Right ventricle myocardium inferior (tissue), 1 donor: Measurements from ENCODE around the gene RDH16. TPM values are rescaled to one million over a fixed set of nuclear protein-coding genes. Genes with fewer than 3 reads are reported as not detected.

Experiments
- ATAC-seq: fragments of 200-7000 bp; cut with Tn5 transposase; one replicate; pipeline ENCODE4 v1.9.1; 2020; ENCODE audit warnings: mild to moderate bottlenecking, moderate library complexity
- DNase-seq: peaks from one replicate; pipeline ENCODE4 v3.0.0; 2021; ENCODE audit errors: missing footprints
- intact Hi-C: fragments of 100-400 bp; cut with DNase I; formaldehyde crosslinking; loops from one replicate; pipeline ENCODE4 v1.11.0; 2022
- long read RNA-seq: library from polyadenylated mRNA; unstranded; transcript quantifications from one replicate; pipeline ENCODE4 v2.0.0, GENCODE V29; 2021
- total RNA-seq: library from RNA; stranded (reverse); fragmentation: NEBNext Ultra II Directional; extraction: Animal tissue kit (Norgen Biotek cat#: 25700); gene quantifications from one replicate; pipeline ENCODE4 v1.2.1, GENCODE V29; 2021
- donor health status: DM: no; HTN: yes; CAD: no; lungs with severe emphysema.

The RDH16 gene
- total RNA-seq: not detected
- long read RNA-seq: 0 reads

DNA sequence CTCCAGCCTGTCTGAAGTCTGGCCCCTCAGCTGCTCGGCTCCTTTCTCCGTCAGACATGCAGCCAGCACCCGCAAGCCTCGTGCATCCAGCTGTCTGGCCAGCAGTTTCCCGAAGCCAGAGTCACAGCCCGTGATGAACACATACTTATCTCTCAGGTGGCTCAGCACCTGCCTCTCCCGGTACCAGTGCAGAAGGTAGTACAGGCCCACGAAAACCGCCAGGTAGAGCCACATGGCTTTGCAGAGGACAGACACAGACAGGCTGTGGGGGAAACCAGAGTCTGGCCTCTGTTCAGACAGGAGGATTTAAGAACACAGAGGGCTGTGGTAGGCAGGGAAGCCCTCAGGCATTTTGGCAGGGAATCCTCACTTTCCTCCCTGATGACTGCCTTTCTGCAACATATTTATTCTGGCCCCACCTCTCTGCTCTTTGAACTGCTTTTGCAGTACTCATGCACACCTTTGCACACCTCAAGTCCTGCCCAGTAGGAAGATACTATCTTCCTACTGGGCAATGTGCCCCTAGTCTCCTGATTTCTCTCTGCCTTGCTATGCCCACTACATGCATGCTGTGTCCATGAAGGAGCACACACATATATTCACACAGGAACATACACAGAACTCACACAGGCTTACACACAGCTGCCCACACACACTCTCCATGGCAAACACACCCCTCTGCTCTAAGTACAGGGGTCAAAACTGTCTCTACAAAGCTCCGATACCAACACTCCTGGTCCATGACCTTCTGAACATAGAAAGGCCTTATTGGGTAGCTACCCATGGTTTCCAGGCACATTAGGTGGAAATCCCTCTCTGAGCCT lies at the start of gene RDH16:
Gene RDH16, minus strand, starts transcription at position 380 of the 824 bp plus-strand sequence. Its CDS starts 146 bp downstream, at position 234.
- DNase-seq (no peak), ATAC-seq (no peak)
- intact Hi-C loops: no loop called here

GRCh38 chr12:57006809-57007475 lies 49.5 kb upstream of the RDH16 start:
- intact Hi-C loops: loop anchor here (5.0 kb wide), 1 partner anchor 105 kb away; the partner anchor contains the start of gene STAT6
- ATAC-seq: no peak

GRCh38 chr12:57005980-57006808 lies 48.8 kb upstream of the RDH16 start, which contains the start of gene ZBTB39:
TSS of gene ZBTB39 (minus strand) at chr12:57006546. CDS start at chr12:57004917, 1,629 bp downstream.
- ATAC-seq: peak; percentile 82
- peak; percentile 77 for DNase-seq
- intact Hi-C loops: loop anchor here (5.0 kb wide), 1 partner anchor 106 kb away; the partner anchor contains the start of gene STAT6

More at GRCh38 chr12:57006809-57007475, 49.5 kb upstream of the RDH16 start:
- no peak for DNase-seq

DNA sequence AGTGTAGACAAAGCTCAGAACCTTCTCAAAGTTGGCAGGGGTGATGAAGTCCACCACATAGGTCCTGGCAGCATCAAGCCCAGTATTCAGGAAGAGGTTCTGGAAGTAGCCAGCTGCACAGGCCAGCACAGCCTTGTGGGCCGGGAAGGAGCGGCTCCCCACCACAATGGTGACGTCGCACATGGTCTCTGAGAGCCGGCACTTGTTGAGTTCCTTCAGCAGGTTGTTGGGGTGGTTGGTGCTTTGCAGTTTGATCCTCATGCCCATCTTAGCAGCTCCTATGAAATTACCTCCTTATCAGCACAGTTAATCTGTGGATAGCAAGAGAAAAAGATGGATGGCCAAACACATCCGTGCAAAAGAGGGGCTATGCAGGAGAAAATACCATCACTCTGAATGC lies 47.2 kb upstream of the RDH16 start:
- ATAC-seq (no peak), DNase-seq (no peak)
- intact Hi-C loops: loop anchor here (5.0 kb wide), 3 partner anchors 108 to 247 kb away; partner anchors contain the start of gene STAT6

- DNase-seq (no peak), ATAC-seq (no peak)
- intact Hi-C loops: loop anchor here (5.0 kb wide), 2 partner anchors 166 to 246 kb away; no protein-coding TSS in a partner anchor
These were observed 46.0 kb upstream of the RDH16 start for GRCh38 chr12:57003395-57003794.

GRCh38 chr12:57001448-57001906 lies 44.1 kb upstream of the RDH16 start:
- intact Hi-C loops: loop anchor here (1.0 to 5.0 kb wide), 3 partner anchors 54 to 244 kb away; no protein-coding TSS in a partner anchor
- DNase-seq (no peak), ATAC-seq (peak; percentile 17)

DNA sequence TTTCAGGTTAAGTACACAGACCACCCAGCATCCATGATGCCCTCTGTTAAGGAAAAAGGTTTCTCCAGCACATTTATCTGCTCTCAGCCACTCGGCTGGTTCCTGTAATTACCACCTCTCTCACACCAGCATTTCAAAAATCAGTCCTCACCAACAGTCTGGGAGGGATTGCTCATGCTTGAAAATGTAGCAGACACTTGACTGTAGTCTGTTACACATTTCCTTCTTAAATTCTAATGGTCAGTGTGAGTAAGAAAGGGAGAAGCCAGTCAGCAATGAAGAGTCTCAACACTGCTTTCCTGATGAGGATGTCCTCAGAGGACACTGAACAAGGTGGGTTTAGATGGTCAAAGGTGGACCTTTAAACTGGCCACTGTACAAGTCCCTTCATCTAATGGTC lies 43.0 kb upstream of the RDH16 start:
- intact Hi-C loops: loop anchor here (5.0 kb wide), 2 partner anchors 163 to 243 kb away; no protein-coding TSS in a partner anchor
- ATAC-seq (no peak), DNase-seq (no peak)

GRCh38 chr12:56999456-56999855 lies 42.0 kb upstream of the RDH16 start:
- DNase-seq: no peak
- intact Hi-C loops: no loop called here
- no peak for ATAC-seq

DNA sequence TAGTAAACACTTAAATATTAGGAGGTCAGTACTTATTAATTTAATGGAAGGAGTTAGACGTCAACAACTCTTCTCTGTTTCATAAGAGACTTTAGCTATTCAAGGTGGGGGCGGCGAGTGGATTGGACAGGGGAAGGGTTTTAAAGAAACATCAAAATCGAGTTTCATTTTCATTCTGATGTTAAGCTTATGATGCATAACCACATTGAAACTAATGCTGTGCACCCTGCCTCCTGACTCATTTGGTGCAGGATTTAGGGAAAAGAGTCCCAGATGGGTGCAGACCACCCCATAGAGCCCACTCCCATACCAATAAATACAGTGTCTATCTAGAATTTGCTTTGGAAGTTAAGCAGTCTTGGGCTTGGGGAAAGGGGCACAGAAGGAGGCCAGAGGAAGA lies 41.6 kb upstream of the RDH16 start:
- intact Hi-C loops: no loop called here
- ATAC-seq: no peak
- no peak for DNase-seq

DNA sequence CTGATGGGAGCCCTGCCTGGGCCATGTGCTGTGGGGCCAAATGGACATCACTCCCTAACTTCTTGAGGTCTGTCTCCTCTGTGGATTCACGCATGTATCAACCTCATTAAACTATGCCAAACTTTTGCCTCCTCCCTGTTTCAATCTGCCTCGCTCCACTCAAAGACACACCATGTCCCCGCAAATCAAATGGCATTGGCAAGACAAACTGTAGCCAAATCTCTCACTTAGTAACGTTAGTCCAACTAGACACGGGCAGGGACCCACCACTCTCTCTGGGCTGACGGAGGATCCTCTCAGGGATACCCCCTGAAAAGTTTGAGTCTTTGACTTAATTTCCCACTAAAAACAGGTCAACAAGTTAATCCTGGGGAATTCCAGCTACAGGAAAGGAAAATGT lies 40.9 kb upstream of the RDH16 start:
- DNase-seq: no peak
- intact Hi-C loops: no loop called here
- no peak for ATAC-seq

GRCh38 chr12:56996793-56997545 lies 39.6 kb upstream of the RDH16 start:
- ATAC-seq: no peak
- intact Hi-C loops: no loop called here
- no peak for DNase-seq

- intact Hi-C loops: no loop called here
- no peak for DNase-seq
- ATAC-seq: no peak
These were observed 38.6 kb upstream of the RDH16 start for GRCh38 chr12:56995930-56996496.

DNA sequence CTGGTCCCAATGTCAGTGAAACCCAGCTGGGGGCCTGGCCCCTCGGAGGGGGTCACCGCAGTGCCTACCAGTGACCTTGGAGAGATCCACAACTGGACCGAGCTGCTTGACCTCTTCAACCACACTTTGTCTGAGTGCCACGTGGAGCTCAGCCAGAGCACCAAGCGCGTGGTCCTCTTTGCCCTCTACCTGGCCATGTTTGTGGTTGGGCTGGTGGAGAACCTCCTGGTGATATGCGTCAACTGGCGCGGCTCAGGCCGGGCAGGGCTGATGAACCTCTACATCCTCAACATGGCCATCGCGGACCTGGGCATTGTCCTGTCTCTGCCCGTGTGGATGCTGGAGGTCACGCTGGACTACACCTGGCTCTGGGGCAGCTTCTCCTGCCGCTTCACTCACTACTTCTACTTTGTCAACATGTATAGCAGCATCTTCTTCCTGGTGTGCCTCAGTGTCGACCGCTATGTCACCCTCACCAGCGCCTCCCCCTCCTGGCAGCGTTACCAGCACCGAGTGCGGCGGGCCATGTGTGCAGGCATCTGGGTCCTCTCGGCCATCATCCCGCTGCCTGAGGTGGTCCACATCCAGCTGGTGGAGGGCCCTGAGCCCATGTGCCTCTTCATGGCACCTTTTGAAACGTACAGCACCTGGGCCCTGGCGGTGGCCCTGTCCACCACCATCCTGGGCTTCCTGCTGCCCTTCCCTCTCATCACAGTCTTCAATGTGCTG lies 38.0 kb upstream of the RDH16 start:
- intact Hi-C loops: no loop called here
- ATAC-seq (no peak), DNase-seq (no peak)

DNA sequence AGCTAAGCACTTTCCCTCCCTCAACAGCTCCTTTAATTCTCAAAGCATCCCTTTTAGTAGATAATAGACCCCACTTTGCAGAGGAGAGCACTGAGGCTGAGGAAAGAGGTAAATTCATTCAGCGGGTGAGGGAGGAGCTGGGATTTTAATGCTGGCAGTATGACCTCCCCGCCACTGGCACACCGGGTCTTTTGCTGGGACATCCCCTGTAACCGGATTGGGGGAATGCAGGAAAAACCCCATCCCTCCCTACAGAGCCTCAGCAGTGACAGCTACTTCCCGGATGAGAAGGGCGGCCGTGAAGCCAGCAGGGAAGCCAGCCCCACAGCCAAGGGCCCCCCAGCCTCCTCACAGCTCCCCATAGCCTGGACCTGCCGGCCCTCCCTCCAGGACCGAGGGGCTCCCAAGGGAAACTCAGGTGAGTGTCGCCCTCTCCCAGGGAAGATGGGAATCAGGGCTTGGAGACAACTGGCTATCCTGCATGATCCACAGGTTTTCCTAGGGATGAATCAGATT lies 36.9 kb upstream of the RDH16 start:
- intact Hi-C loops: no loop called here
- no peak for ATAC-seq
- DNase-seq: no peak

DNA sequence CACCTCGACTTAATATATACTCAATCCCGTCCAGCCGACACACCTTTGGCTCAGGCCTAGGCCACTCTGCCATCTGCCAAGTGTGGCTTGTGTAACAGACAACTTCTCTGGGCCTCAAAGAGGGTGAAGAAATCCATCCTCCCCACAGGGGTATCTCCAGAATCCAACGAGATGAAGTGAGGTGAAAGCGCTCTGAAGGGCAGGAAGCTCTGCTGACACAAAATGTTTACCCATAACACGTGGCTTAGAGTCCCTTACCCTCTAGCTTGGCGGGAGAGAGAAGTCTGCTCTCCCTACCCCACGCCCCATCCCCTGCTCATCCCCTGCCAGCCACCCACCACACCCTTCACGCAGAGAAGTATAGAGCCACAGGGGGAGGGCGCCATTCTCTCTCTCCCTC lies 35.9 kb upstream of the RDH16 start:
- DNase-seq (no peak), ATAC-seq (no peak)
- intact Hi-C loops: no loop called here

DNA sequence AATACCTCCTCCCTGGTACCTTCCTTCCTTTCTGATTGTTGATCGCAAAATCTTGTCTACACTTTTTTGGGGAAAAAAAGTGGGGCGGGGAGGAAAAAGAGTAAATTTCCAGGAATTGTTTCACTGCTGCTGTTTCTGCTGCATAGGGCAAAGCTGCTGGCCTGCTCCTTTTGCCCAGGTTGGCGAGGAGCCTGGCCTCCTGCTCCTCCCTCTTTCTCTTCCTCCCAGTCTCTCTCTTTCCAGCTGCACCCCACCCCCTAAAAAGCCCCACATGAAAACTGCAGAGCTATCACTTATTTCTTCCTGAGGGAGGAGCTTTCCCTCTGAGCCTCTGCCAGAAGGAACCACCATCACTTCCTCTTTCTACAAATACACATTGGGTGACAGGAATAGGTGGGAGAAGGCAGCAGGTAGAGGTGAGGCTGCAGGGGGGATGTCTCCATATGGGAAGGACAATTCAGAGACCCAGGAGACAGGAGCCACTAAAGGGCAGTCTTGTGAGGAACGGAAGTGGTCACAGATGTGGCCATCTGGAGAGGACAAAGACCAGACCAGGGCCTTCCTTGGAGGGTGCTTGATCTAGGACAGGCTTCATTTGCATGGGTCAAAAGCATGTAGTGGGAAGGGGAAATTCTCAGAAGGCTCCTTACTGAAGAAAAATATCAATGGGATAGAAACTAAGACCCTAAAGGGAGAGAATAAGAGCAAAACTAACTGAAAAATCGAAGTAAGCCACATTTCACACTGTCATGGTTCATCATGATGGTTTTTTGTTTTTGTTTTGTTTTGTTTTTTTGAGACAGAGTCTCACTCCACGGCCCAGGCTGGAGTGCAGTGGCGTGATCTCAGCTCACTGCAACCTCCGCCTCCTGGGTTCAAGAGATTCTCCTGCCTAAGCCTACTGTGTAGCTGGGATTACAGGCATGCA lies 34.2 kb upstream of the RDH16 start:
- DNase-seq (no peak), ATAC-seq (peak; percentile 61)
- intact Hi-C loops: no loop called here
